CD4-positive, alpha-beta T cell (primary cell): ENCODE measurements around the gene COA7. TPM values are rescaled to one million over a fixed set of nuclear protein-coding genes. Genes with fewer than 3 reads are reported as not detected.

ENCODE experiments used
- ATAC-seq: fragments of 200-7000 bp; cut with Tn5 transposase; one replicate; pipeline ENCODE4 v1.10.0; 2022; ENCODE audit warnings: mild to moderate bottlenecking; ENCODE audit not compliant: poor library complexity
- CTCF ChIA-PET: fragments of 350-600 bp; sonication (Branson Sonifier 250); formaldehyde crosslinking; loops from one replicate; lab custom pipeline; 2021; ENCODE audit warnings: antibody characterized with exemption, inconsistent platforms; lab: Charles Lee
- POLR2A ChIA-PET: fragments of 350-600 bp; sonication (Branson Sonifier 250); formaldehyde crosslinking; loops from one replicate; lab custom pipeline; 2021; ENCODE audit warnings: antibody characterized with exemption, inconsistent platforms; lab: Charles Lee
- DNase-seq, 14 experiments: peaks; one replicate each; pipeline ENCODE4 v3.0.0-alpha.2; 2013 to 2020; ENCODE audit warnings: mixed read lengths in 2 of 14
- H3K27ac ChIP-seq, 2 donors: one replicate each; pipeline versions ENCODE4 v1.5.1 to v1.7.0; 2013; ENCODE audit warnings: low read length in 2 of 2, low read depth in 1 of 2, mild to moderate bottlenecking in 1 of 2
- H3K27me3 ChIP-seq, 2 experiments: 1 replicate in 1 of 2; 2 replicates in 1 of 2; pipeline versions ENCODE4 v1.6.1 to v1.7.0; 2013; ENCODE audit warnings: low read length in 2 of 2, control low read depth in 1 of 2, mild to moderate bottlenecking in 1 of 2, moderate library complexity in 1 of 2; ENCODE audit not compliant: insufficient read depth in 2 of 2, control insufficient read depth in 1 of 2
- H3K36me3 ChIP-seq: one replicate; pipeline ENCODE4 v1.6.1; 2013; ENCODE audit warnings: low read length, control low read depth; ENCODE audit not compliant: insufficient read depth
- H3K4me1 ChIP-seq: one replicate; pipeline ENCODE4 v1.6.1; 2013; ENCODE audit warnings: low read length, control low read depth; ENCODE audit not compliant: insufficient read depth
- H3K4me3 ChIP-seq: one replicate; pipeline ENCODE4 v1.5.1; 2013; ENCODE audit warnings: mild to moderate bottlenecking, low read length, moderate library complexity
- H3K9me3 ChIP-seq, 2 experiments: 1 replicate in 1 of 2; 2 replicates in 1 of 2; pipeline versions ENCODE4 v1.6.1 to v1.7.0; 2013; ENCODE audit warnings: low read length in 2 of 2, mild to moderate bottlenecking in 2 of 2, control low read depth in 1 of 2, moderate library complexity in 1 of 2; ENCODE audit not compliant: control insufficient read depth in 1 of 2, insufficient read depth in 1 of 2
- H3K27ac Mint-ChIP-seq: one replicate; pipeline ENCODE4 v1.8.0; 2020; ENCODE audit warnings: mixed read lengths
- H3K27me3 Mint-ChIP-seq: one replicate; pipeline ENCODE4 v1.8.0; 2021; ENCODE audit warnings: mixed read lengths
- H3K36me3 Mint-ChIP-seq: one replicate; pipeline ENCODE4 v1.8.0; 2021; ENCODE audit warnings: low read depth, mixed read lengths
- H3K4me1 Mint-ChIP-seq: one replicate; pipeline ENCODE4 v1.8.0; 2021; ENCODE audit warnings: low read depth, mixed read lengths
- H3K4me3 Mint-ChIP-seq: one replicate; pipeline ENCODE4 v1.8.0; 2020; ENCODE audit warnings: mild to moderate bottlenecking, mixed read lengths
- H3K9me3 Mint-ChIP-seq: one replicate; pipeline ENCODE4 v1.8.0; 2020; ENCODE audit warnings: mixed read lengths
- CTCF ChIP-seq: fragments of 200-600 bp; IDR thresholded peaks from one replicate; pipeline ENCODE4 v1.8.0; 2022; ENCODE audit warnings: antibody characterized with exemption, mild to moderate bottlenecking
- intact Hi-C, 2 experiments: fragments of 100-400 bp; cut with DNase I in 1 of 2; cut with micrococcal nuclease in 1 of 2; formaldehyde crosslinking; loops; one replicate each; pipeline versions ENCODE4 v1.15.1 to v1.9.0; 2023 to 2025; cut with DNase I, micrococcal nuclease
- total RNA-seq, 174 experiments: library from RNA in 2 of 174; stranded (reverse) in 2 of 174; gene quantifications; one replicate each; pipeline ENCODE4 v1.2.3 and lab custom pipeline; 2021 to 2026

The COA7 gene
- total RNA-seq, 2 experiments from 2014 or later: 0.99 to 1.1 TPM

GRCh38 chr1:52669696-52670095 lies 28.5 kb downstream of the COA7 start:
- intact Hi-C loops: loop anchor here in 1 of 2 experiments (5.0 to 10.0 kb wide), 2 partner anchors 65 to 177 kb away; partner anchors contain the start of gene GPX7
- ChIA-PET CTCF (interaction anchor here (1.1 kb wide), 1 partner anchor 17 kb away, joined by 3 read pairs; no protein-coding TSS in a partner anchor), POLR2A (interaction anchor here (0.6 kb wide), 1 partner anchor 119 kb away, joined by 3 read pairs; no protein-coding TSS in a partner anchor)
- no peak overlapping the region for H3K4me3 ChIP-seq
- peaks cover 6% of the 10 kb centered on the region for H3K4me1 ChIP-seq
- no peaks in the 10 kb centered on the region for H3K9me3 ChIP-seq
- no peak overlapping the region for H3K4me3 Mint-ChIP-seq
- H3K27me3 Mint-ChIP-seq: no peaks in the 10 kb centered on the region
- peaks cover 46% of the 10 kb centered on the region for H3K36me3 ChIP-seq
- H3K27ac ChIP-seq: no peak overlapping the region
- no peak for TF ChIP-seq CTCF
- H3K27ac Mint-ChIP-seq: no peak overlapping the region
- ATAC-seq (no peak), DNase-seq (no peak)
- H3K4me1 Mint-ChIP-seq: no peaks in the 10 kb centered on the region
- H3K36me3 Mint-ChIP-seq: peaks cover 76% of the 10 kb centered on the region
- H3K9me3 Mint-ChIP-seq: no peaks in the 10 kb centered on the region
- no peaks in the 10 kb centered on the region for H3K27me3 ChIP-seq

GRCh38 chr1:52668711-52669110 lies 29.4 kb downstream of the COA7 start:
- intact Hi-C loops: loop anchor here in 1 of 2 experiments (5.0 to 10.0 kb wide), 2 partner anchors 64 to 176 kb away; partner anchors contain the start of gene GPX7
- Mint-ChIP-seq H3K4me1 (no peaks in the 10 kb centered on the region), H3K27me3 (no peaks in the 10 kb centered on the region), H3K4me3 (no peak overlapping the region), H3K36me3 (peaks cover 68% of the 10 kb centered on the region), H3K27ac (no peak overlapping the region), H3K9me3 (no peaks in the 10 kb centered on the region)
- no peak overlapping the region for H3K4me3 ChIP-seq
- no peak for DNase-seq
- no peak for TF ChIP-seq CTCF
- no peaks in the 10 kb centered on the region for H3K4me1 ChIP-seq
- ChIA-PET CTCF (interaction anchor here (0.8 to 1.1 kb wide), 2 partner anchors 12 to 18 kb away, joined by 3 read pairs; no protein-coding TSS in a partner anchor), POLR2A (no interaction called here)
- H3K36me3 ChIP-seq: peaks cover 45% of the 10 kb centered on the region
- no peak for ATAC-seq
- H3K9me3 ChIP-seq: no peaks in the 10 kb centered on the region
- H3K27me3 ChIP-seq: no peaks in the 10 kb centered on the region
- H3K27ac ChIP-seq: no peak overlapping the region

GRCh38 chr1:52667984-52668383 lies 30.2 kb downstream of the COA7 start:
- TF ChIP-seq CTCF: no peak
- no peaks in the 10 kb centered on the region for H3K27me3 ChIP-seq
- Mint-ChIP-seq H3K4me1 (no peaks in the 10 kb centered on the region), H3K27ac (no peak overlapping the region), H3K36me3 (peaks cover 65% of the 10 kb centered on the region), H3K4me3 (no peak overlapping the region), H3K27me3 (no peaks in the 10 kb centered on the region), H3K9me3 (no peaks in the 10 kb centered on the region)
- no peak for DNase-seq
- no peaks in the 10 kb centered on the region for H3K9me3 ChIP-seq
- intact Hi-C loops: loop anchor here in 1 of 2 experiments (5.0 to 10.0 kb wide), 2 partner anchors 63 to 176 kb away; partner anchors contain the start of gene GPX7
- peaks cover 40% of the 10 kb centered on the region for H3K36me3 ChIP-seq
- no peaks in the 10 kb centered on the region for H3K4me1 ChIP-seq
- ATAC-seq: no peak
- H3K27ac ChIP-seq: no peak overlapping the region
- no peak overlapping the region for H3K4me3 ChIP-seq
- POLR2A ChIA-PET: interaction anchor here (1.0 kb wide), 1 partner anchor 264 kb away, joined by 3 read pairs; the partner anchor contains the start of gene ORC1
- CTCF ChIA-PET: no interaction called here
